H9 (cell line): Measurements from ENCODE around the gene KCTD18. TPM values are rescaled to one million over a fixed set of nuclear protein-coding genes. Genes with fewer than 3 reads are reported as not detected.

Experiments used
- DNase-seq: peaks from one replicate; pipeline ENCODE4 v3.0.0-alpha.2; 2017
- H2AFZ ChIP-seq: one replicate; pipeline ENCODE4 v1.6.1; 2013; ENCODE audit warnings: mild to moderate bottlenecking, low read length, control low read depth, moderate library complexity
- H2AK5ac ChIP-seq: 2 replicates; pipeline ENCODE4 v1.6.1; 2013; ENCODE audit warnings: low read length, control low read depth, mixed read lengths; ENCODE audit not compliant: insufficient read length
- H2BK120ac ChIP-seq: one replicate; pipeline ENCODE4 v1.6.1; 2013; ENCODE audit warnings: low read depth, mild to moderate bottlenecking, low read length, control low read depth, inconsistent platforms; ENCODE audit not compliant: poor library complexity, severe bottlenecking
- H2BK12ac ChIP-seq: 2 replicates; pipeline ENCODE4 v1.6.1; 2013; ENCODE audit warnings: low read length, control low read depth, mixed read lengths, low read depth; ENCODE audit not compliant: insufficient read length
- H2BK15ac ChIP-seq: 2 replicates; pipeline ENCODE4 v1.6.1; 2013; ENCODE audit warnings: low read depth, low read length, control low read depth
- H2BK20ac ChIP-seq: one replicate; pipeline ENCODE4 v1.6.1; 2013; ENCODE audit warnings: low read depth, mild to moderate bottlenecking, low read length, control low read depth, inconsistent platforms; ENCODE audit not compliant: poor library complexity, severe bottlenecking
- H2BK5ac ChIP-seq: 2 replicates; pipeline ENCODE4 v1.6.1; 2013; ENCODE audit warnings: low read length, control low read depth, mixed read lengths; ENCODE audit not compliant: insufficient read length
- H3K14ac ChIP-seq: 2 replicates; pipeline ENCODE4 v1.6.1; 2013; ENCODE audit warnings: low read length, control low read depth; ENCODE audit not compliant: insufficient read depth
- H3K18ac ChIP-seq: 2 replicates; pipeline ENCODE4 v1.6.1; 2013; ENCODE audit warnings: low read depth, mild to moderate bottlenecking, mixed read lengths, low read length, control low read depth; ENCODE audit not compliant: insufficient read length
- H3K23ac ChIP-seq: 2 replicates; pipeline ENCODE4 v1.6.1; 2013; ENCODE audit warnings: low read length, control low read depth, mixed read lengths, low read depth; ENCODE audit not compliant: insufficient read length
- H3K23me2 ChIP-seq: 2 replicates; pipeline ENCODE4 v1.6.1; 2013; ENCODE audit warnings: low read depth, mild to moderate bottlenecking, mixed read lengths, low read length, control low read depth; ENCODE audit not compliant: insufficient read length, poor library complexity, severe bottlenecking
- H3K27ac ChIP-seq: 2 replicates; pipeline ENCODE4 v1.5.1; 2013; ENCODE audit warnings: low read length, control low read depth, mixed read lengths, low read depth; ENCODE audit not compliant: insufficient read length
- H3K27me3 ChIP-seq: 2 replicates; pipeline ENCODE4 v1.6.1; 2013; ENCODE audit warnings: low read length, control low read depth, inconsistent platforms; ENCODE audit not compliant: insufficient read depth
- H3K4ac ChIP-seq: 2 replicates; pipeline ENCODE4 v1.6.1; 2013; ENCODE audit warnings: low read depth, mild to moderate bottlenecking, control low read depth, inconsistent platforms, low read length, moderate library complexity
- H3K4me1 ChIP-seq: 2 replicates; pipeline ENCODE4 v1.6.1; 2013; ENCODE audit warnings: low read length, control low read depth, inconsistent platforms; ENCODE audit not compliant: insufficient read depth
- H3K4me2 ChIP-seq: 2 replicates; pipeline ENCODE4 v1.6.1; 2013; ENCODE audit warnings: low read length, control low read depth, mixed read lengths; ENCODE audit not compliant: insufficient read length, insufficient read depth
- H3K56ac ChIP-seq: 2 replicates; pipeline ENCODE4 v1.6.1; 2013; ENCODE audit warnings: low read depth, mild to moderate bottlenecking, mixed read lengths, low read length, control low read depth; ENCODE audit not compliant: insufficient read length
- H3K79me1 ChIP-seq: 2 replicates; pipeline ENCODE4 v1.6.1; 2013; ENCODE audit warnings: low read depth, mild to moderate bottlenecking, moderate library complexity, low read length, control low read depth, inconsistent platforms; ENCODE audit not compliant: insufficient read depth, poor library complexity, severe bottlenecking
- H3K79me2 ChIP-seq: 2 replicates; pipeline ENCODE4 v1.6.1; 2013; ENCODE audit warnings: low read length, control low read depth, inconsistent platforms; ENCODE audit not compliant: insufficient read depth
- H3K9ac ChIP-seq: 2 replicates; pipeline ENCODE4 v1.6.1; 2013; ENCODE audit warnings: low read length, control low read depth, mixed read lengths; ENCODE audit not compliant: insufficient read length; ENCODE audit errors: extremely low read depth
- H3K9me3 ChIP-seq: one replicate; pipeline ENCODE4 v1.6.1; 2013; ENCODE audit warnings: low read depth, low read length, inconsistent platforms; ENCODE audit not compliant: control insufficient read depth
- H3T11ph ChIP-seq: one replicate; pipeline ENCODE4 v1.6.1; 2013; ENCODE audit warnings: mild to moderate bottlenecking, low read length, control low read depth, inconsistent platforms
- H4K20me1 ChIP-seq: one replicate; pipeline ENCODE4 v1.6.1; 2013; ENCODE audit not compliant: control insufficient read depth, insufficient read length, insufficient read depth
- H4K5ac ChIP-seq: 2 replicates; pipeline ENCODE4 v1.6.1; 2013; ENCODE audit warnings: low read depth, mild to moderate bottlenecking, mixed read lengths, low read length, control low read depth; ENCODE audit not compliant: insufficient read length
- H4K8ac ChIP-seq: replicated peaks from 2 replicates; pipeline ENCODE4 v1.6.1; 2013; ENCODE audit warnings: low read length, control low read depth, mixed read lengths, low read depth; ENCODE audit not compliant: insufficient read length
- H4K91ac ChIP-seq: 2 replicates; pipeline ENCODE4 v1.6.1; 2013; ENCODE audit warnings: low read depth, mild to moderate bottlenecking, moderate library complexity, mixed read lengths, low read length, control low read depth; ENCODE audit not compliant: insufficient read length
- H3K27ac Mint-ChIP-seq, 3 experiments: 2 replicates in 2 of 3; 3 replicates in 1 of 3; pipeline ENCODE4 v1.8.0; 2020 to 2021; ENCODE audit warnings: mixed read lengths in 3 of 3, mild to moderate bottlenecking in 1 of 3, moderate library complexity in 1 of 3
- H3K27me3 Mint-ChIP-seq: 2 replicates; pipeline ENCODE4 v1.8.0; 2021; ENCODE audit warnings: low read depth, mild to moderate bottlenecking, moderate library complexity, mixed read lengths
- H3K36me3 Mint-ChIP-seq, 3 experiments: 2 replicates in 2 of 3; 3 replicates in 1 of 3; pipeline ENCODE4 v1.8.0; 2020 to 2021; ENCODE audit warnings: low read depth in 3 of 3, mixed read lengths in 3 of 3; ENCODE audit not compliant: insufficient read depth in 1 of 3
- H3K4me1 Mint-ChIP-seq, 2 experiments: 2 replicates each; pipeline ENCODE4 v1.8.0; 2020; ENCODE audit warnings: mixed read lengths in 2 of 2
- H3K4me3 Mint-ChIP-seq, 2 experiments: 2 replicates in 1 of 2; 3 replicates in 1 of 2; pipeline ENCODE4 v1.8.0; 2020 to 2021; ENCODE audit warnings: mild to moderate bottlenecking in 2 of 2, mixed read lengths in 2 of 2, moderate library complexity in 1 of 2
- H3K9me3 Mint-ChIP-seq, 2 experiments: 2 replicates in 1 of 2; 3 replicates in 1 of 2; pipeline ENCODE4 v1.8.0; 2020; ENCODE audit warnings: mild to moderate bottlenecking in 2 of 2, mixed read lengths in 2 of 2, moderate library complexity in 1 of 2
- CTCF ChIP-seq: fragments of 200-600 bp; sonication (generic); conservative IDR thresholded peaks from 3 replicates; pipeline ENCODE4 v1.8.0; 2021; ENCODE audit warnings: antibody characterized with exemption, mild to moderate bottlenecking
- WGBS: extraction: QIAGEN DNeasy Blood & Tissue Kit; methylation state at CpG from one replicate; pipeline ENCODE4 v1.1.7; 2013; ENCODE audit warnings: missing lambda C conversion rate, low lambda C conversion rate, mixed read lengths; ENCODE audit not compliant: insufficient read length; ENCODE audit errors: extremely low coverage; 5-methylcytosine and 5-hydroxymethylcytosine counted together
- total RNA-seq: library from RNA; stranded (reverse); gene quantifications from 2 replicates; pipeline ENCODE4 v1.2.1, GENCODE V29; 2021

Gene KCTD18
- total RNA-seq, 1 experiment from 2014 or later = 4.9 TPM

GRCh38 chr2:200498402-200499162 is 11.3 kb downstream of the KCTD18 start:
- Mint-ChIP-seq H3K9me3 (no peaks in the 10 kb centered on the region; a peak in 2 of 5 replicates), H3K27ac (no peak overlapping the region), H3K4me3 (no peak overlapping the region), H3K36me3 (peaks cover 3 to 17% (median 14%) of the 10 kb centered on the region in 3 experiments; a peak in 5 of 7 replicates), H3K4me1 (peaks cover 0 to 4% of the 10 kb centered on the region in 2 experiments; a peak in 1 of 4 replicates), H3K27me3 (no peaks in the 10 kb centered on the region)
- WGBS = no CpG with 5 or more reads among the region's 2 CpGs
- H3K79me2 ChIP-seq = no peaks in the 10 kb centered on the region
- no peak overlapping the region for H3K14ac ChIP-seq
- H2AK5ac ChIP-seq = no peak overlapping the region
- H3K23ac ChIP-seq = no peak overlapping the region
- no peak overlapping the region for H3T11ph ChIP-seq
- no peak overlapping the region for H3K4ac ChIP-seq
- no peak overlapping the region for H2BK15ac ChIP-seq
- no peak overlapping the region for H2BK20ac ChIP-seq
- H3K56ac ChIP-seq = no peak overlapping the region
- no peak overlapping the region for H3K18ac ChIP-seq
- TF ChIP-seq CTCF = no peak
- H4K20me1 ChIP-seq = no peaks in the 10 kb centered on the region
- no peak overlapping the region for H4K8ac ChIP-seq
- no peak overlapping the region for H2BK12ac ChIP-seq
- H3K4me1 ChIP-seq = 0 out of 2 replicates have a peak, but pooled peaks cover 3% of the 10 kb centered on the region
- H2BK5ac ChIP-seq = no peak overlapping the region
- H3K9me3 ChIP-seq = no peaks in the 10 kb centered on the region
- H3K23me2 ChIP-seq = no peaks in the 10 kb centered on the region
- no peak overlapping the region for H2BK120ac ChIP-seq
- no peak overlapping the region for H4K91ac ChIP-seq
- H3K27ac ChIP-seq = no peak overlapping the region
- no peak for DNase-seq
- no peaks in the 10 kb centered on the region for H3K79me1 ChIP-seq
- H2AFZ ChIP-seq = no peak overlapping the region
- no peak overlapping the region for H3K4me2 ChIP-seq
- H4K5ac ChIP-seq = no peak overlapping the region
- H3K27me3 ChIP-seq = no peaks in the 10 kb centered on the region
- H3K9ac ChIP-seq = no peak overlapping the region
